Activated CD8-positive, alpha-beta memory T cell treated with anti-CD3 and anti-CD28 coated beads, Interleukin-2, amount 50 U/mL, for 24 hours (primary cell): ENCODE measurements around the gene HTR3A.
"Not testable (repeated sequence)": the region's sequence is repeated elsewhere in the genome, so short reads cannot be mapped to it uniquely, and the experiment has no call there.

ENCODE experiments used
- DNase-seq: peaks from one replicate; pipeline ENCODE4 v3.0.0-alpha.2; 2020; ENCODE audit errors: extremely low read depth

HTR3A gene

DNA sequence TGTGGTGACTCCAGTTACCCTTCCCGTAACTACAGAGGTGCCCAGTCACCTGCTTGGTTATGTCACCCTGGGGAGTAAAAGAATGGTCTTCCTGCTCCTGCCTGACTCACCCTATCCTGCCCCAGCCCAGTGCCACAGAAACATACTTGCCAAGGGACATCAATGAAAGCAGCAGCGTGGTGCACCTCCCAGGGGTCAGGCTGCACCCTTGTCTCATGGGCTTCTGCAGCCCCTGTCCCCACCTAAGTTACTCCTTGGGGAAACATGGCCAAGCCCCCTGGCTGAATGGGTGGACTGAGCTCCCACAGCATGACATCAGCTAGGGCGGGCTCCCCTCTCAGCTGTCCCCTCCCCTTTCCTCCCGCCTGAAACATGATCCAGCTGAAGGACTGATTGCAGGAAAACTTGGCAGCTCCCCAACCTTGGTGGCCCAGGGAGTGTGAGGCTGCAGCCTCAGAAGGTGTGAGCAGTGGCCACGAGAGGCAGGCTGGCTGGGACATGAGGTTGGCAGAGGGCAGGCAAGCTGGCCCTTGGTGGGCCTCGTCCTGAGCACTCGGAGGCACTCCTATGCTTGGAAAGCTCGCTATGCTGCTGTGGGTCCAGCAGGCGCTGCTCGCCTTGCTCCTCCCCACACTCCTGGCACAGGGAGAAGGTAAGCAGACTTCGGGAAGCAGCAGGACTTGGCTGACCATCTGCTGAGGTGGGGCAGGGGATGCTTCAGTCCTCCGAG, at the start of gene HTR3A:
Gene HTR3A, plus strand, starts transcription at position 368 of the 730 bp plus-strand sequence. Its CDS starts 218 bp downstream, at position 586.
- no peak for DNase-seq

DNA sequence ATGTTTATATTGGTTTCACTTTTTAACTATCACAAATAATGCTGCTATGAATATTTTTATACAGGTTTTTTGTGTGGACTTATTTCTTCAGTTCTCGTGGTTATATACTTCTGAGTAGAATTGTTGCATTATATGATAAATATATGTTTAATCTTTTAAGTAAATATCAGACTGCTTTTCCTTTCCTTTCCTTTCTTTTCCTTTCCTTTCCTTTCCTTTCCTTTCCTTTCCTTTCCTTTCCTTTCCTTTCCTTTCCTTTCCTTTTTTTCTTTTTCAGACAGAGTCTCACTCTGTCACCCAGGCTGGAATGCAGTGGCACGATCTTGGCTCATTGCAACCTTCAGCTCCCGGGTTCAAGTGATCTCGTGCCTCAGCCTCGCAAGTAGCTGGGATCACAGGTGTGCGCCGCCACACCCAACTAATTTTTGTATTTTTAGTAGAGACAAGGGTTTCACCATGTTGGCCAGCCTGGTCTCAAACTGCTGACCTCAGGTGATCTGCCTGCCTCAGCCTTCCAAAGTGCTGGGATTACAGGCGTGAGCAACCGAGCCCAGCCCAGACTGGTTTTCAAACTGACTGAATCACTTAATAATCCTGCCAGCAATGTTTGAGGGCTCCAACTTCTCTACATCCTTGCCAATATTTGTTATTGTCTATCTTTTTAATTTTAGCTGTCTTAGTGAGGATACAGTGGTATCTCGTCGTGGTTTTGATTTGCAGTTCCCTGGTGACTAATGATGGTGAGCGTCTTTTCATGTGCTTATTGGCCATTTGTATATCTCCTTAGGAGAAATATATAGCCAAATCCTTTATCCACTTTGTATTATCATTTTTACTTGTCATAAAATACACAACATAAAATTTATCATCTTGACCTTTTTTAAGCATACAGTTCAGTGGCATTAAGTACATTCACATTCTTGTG, 48.4 kb upstream of the HTR3A start:
- no peak for DNase-seq

DNA sequence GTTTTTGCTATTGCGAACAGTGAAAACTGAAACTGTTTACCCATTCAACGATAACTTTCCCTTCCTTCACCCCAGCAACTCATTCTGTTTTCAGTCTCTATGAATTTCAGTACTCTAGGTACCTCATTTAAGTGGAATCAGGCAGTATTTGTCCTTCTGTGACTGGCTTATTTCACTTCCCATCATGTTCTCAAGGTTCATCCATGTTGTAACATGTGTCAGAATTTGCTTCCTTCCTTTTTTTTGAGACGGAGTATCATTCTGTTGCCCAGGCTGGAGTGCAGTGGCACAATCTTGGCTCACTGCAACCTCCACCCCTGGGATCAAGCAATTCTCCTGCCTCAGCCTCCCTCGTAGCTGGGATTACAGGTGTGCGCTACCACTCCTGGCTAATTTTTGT, 46.6 kb upstream of the HTR3A start:
- no peak for DNase-seq

DNA sequence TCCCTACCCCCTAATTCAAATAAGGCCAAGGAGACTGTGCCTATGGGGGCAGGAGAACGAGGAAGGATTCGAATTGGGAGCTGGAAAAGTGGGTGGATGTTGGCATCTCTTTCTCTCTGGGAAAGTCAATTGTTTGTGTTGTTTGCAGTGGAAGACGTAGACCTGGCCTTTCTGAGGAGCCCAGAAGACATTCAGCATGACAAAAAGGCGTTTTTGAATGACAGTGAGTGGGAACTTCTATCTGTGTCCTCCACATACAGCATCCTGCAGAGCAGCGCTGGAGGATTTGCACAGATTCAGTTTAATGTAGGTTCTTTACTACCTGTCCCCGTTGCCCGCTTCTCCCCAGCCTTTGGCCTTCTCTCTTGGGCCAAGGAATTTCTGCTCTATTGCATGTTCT, 42.1 kb upstream of the HTR3A start:
- no peak for DNase-seq

DNA sequence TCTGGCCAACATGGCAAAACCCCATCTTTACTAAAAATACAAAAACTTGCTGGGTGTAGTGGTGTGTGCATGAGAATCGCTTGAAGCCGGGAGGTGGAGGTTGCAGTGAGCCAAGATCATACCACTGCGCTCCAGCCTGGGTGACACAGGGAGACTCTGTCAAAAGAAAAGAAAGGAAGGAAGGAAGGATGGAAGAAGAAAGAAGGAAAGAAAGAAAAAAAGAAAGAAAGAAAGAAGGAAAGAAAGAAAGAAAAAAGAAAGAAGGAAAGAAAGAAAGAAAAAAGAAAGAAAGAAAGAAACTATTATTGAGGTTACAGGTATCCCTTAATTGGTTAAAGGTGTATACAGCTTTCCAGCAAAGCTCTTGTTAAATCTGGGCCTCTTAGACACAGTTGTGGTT, 40.7 kb upstream of the HTR3A start:
- DNase-seq, result not testable (repeated sequence)

DNA sequence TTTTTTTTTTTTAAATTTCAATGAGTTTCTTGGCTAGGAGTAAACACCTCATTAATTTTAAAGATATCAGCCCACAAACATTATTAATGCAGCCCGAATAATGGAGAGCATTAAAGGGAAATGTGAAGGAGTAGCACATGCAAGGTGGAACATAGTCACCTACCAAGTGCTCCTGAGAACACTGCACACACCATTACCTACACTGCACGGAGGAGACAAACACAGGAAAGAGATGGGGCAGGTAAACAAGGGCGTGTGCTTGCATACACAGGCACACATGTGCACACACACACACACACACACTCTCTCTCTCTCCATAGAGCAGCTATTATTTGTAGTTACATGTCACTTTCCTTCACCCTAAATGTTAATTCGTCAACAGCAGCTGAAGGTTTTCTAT, 40.1 kb upstream of the HTR3A start:
- no peak for DNase-seq

DNA sequence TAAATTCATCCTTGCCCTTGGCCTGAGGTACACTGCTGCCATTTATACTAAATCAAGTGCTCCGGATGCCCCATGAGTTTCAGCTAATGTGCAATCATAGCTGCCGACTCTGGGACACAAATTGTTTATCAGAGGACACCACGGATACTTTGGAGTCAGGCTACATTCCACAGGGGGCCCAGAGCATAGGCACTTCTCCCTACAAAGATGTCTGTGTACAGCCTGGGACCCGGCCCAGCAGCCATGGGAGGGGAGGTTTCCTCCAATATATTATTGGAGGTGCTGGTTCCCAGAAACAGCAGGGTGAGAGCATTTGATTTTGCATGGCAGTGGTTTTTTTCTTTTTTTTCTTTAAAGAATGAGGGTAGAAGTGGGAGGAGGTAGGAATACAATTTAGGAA, 39.0 kb upstream of the HTR3A start:
- DNase-seq, result no peak

DNA sequence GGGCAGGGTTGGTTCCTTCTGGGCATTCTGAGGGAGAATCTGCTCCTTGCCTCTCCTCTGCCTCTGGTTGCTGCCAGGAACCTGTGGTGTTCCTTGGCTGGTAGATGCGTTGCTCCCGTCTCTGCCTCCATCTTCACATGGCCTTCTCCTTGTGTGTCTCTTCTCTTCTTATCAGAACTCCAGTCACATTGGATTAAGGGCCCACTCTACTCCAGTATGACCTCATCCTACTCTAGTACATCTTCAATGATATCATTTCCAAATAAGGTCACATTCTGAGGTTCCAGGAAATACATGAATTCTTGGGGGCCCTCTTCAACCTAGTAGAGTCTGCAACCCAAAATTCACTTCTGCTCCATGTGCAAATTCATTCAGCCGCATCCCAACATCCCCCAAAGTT, 37.0 kb upstream of the HTR3A start:
- DNase-seq, result no peak

DNA sequence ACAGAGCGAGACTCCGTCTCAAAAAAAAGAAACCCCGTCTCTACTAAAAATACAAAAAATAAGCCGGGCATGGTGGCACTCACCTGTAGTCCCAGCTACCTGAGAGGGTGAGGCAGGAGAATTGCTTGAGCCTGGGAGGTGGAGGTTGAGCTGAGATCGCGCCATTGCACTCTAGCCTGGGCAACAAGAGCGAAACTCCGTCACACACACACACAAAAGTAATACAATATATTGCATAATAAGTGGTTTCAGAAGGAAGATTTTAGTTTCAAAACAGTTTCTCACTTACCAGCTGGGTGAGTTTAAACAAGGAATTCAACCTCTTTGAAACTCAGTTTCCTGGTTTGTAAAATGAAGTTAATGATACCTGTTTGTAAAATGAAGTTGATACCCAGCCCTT, 32.7 kb upstream of the HTR3A start:
- no peak for DNase-seq

DNA sequence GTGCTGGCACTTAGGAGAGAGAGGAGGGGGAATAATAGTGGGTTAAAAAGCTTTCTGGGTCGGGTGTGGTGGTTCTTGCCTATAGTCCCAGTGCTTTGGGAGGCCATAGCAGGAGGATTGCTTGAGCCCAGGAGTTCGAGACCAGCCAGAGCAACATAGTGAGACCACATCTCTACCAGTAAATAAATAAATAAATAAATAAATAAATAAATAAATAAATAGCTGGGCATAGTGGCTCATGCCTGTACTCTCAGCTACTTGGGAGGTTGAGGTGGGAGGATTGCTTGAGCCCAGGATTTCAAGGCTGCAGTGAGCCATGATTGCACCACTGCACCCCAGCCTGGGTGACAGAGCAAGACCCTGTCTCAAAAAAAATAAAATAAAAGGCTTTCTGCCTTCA, 28.7 kb upstream of the HTR3A start:
- DNase-seq, result not testable (repeated sequence)

DNA sequence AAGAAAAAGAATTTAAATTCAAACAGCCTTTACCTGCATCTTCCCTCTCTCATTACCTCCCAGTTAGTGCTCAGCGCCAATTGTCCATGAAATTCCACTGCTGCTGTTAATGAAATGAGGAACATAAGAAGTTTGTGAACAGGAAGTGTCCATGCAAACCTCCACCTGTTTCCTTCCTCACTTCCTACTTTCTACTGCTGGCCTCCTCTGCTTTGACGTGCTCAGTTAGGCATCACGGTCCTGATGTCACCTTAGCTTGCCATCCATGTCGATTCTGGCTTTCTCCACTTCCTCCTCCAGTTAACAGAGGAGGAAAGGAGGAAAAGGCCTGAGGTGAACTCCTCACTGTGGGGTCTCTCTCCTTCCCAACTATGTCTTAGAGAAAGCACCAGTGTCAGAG, 26.9 kb upstream of the HTR3A start:
- DNase-seq, result no peak

DNA sequence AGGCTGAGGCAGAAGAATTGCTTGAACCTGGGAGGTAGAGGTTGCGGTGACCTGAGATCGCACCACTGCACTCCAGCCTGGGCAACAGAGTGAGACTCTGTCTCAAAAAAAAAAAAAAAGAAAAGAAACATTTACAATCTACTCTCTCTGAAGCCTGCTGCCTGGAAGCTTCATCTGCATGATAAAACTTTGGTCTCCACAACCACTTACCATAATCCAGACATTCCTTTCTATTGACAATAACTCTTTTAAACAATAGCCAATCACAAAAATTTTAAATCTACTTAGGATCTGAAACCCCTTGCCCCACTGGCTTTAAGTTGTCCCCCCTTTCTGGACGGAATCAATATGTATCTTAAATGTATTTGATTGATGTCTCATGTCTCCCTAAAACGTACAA, 25.0 kb upstream of the HTR3A start:
- no peak for DNase-seq

DNA sequence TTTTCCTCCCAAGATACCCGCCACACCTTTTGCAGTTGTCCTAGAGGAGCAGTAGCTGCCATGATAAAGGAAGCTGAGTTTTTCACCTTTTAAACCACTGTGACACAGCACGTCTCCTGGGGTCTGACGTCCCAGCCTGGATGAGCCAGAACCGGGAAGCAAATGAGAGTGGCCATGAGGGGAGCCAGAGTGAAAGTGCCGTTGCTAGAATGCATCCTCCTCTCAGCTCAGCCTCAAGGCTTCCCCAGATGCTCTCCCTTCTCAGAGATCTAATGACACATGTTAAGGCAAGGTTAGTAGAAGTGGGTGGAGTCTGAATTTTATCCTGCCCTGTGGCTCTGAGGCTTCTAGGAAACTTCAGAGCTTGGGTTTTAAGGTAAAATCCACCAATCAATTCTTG, 23.4 kb upstream of the HTR3A start:
- DNase-seq, result no peak

DNA sequence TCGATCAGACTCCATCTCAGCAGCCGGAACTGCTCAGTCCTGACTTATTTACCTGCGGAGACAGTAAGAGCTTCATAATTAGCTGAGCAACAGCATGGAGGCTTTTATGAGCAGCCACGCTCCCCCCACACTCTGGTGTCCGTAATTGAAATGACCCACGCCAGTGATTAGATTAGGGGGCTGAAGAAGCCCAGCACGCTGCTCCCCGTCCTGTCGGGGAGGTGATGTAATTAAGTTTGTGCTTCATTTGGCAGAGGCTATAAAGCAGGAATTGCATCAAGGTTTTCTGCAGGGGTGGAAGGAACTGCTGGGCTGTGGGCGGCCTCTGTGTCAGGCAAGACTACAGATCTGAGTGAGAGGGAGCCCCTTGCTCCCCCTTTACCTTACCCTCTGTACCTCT, 22.8 kb upstream of the HTR3A start:
- DNase-seq, result no peak

DNA sequence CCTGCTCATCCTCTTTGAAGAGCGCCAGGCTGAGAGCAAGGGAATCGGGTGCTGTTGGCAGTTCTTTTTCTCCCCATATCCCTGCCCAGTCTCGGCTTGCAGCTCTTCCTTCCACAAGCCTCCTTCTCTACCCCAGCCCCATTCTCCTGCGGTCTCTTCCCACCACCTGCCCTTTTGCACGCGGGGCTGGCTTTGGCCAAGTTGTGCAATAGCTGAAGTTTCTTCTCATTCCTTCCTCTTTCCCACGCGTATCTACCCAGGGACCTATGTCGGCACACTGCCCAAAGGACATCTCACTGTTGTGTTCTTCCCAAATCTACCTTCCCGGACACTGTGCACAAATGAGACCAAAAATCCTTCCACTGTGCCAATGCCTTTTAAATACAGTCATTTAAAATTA, 22.3 kb upstream of the HTR3A start:
- DNase-seq, result no peak

DNA sequence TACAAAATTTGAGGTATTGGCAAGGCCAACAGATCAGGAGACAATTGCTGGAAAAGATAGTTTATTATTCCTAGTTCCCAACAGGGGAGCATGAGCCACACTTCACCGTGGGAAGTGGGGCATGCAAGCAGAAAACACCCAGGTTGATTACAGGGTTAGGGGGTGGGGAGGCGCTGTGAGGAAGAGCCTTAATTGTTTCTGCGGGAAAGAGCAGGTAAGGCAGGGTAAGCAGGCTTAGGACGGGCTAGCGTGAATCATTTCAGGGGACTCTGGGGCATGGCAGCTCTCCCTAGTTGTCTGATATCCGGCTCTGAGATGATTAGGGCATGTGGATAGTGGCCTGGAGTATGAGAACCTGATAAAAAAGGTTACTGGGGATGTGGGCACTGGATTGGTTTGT, 20.7 kb upstream of the HTR3A start:
- no peak for DNase-seq

DNA sequence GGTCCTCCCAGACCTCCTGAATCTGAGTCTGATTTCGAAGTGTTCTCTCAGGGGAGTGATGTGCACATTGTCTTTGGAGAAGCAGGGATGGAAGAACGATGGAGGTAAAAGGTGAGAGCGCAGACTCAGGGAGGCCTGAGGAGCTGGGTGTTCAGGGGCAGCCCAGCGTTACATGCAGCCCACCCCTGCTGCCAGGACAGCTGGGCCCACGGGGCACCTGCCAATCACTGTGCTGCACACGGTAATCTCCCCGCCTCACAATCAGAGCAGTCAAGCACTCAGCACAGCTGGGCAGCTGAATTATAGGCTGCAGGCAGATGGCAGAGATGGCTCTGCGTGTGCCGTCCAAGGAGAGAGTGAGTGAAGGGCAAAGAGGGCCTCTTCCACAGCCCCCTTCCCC, 17.9 kb upstream of the HTR3A start:
- DNase-seq, result no peak

DNA sequence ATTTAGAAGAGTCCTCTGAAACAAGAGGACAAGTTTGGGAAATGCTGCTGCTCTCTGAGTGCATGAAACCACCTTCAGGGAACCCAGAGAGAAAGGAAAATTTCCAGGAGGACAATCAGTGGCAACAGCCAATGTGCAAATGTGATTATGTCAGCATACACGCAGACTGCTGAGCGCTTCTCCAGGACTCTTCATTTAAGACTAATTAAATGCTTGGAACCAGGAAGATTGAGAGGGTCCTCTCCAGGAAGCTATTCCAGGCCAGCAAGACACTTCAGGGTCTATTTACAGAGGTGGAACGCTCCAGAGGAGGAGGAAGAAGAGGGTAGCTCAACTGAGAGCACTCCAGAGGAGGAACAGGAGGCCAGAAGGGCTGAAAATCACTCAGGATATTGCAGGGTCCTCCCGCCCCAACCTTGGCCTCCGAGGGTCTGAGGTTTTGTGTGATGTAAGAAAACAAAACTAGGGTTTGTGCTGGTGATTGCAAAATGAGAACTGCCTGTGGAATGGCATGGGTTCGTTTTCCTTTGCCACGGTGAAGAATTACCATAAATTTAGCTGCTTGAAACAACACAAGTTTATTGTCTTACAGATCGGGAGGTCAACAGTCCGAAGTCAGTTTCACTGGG, 14.1 kb upstream of the HTR3A start:
- no peak for DNase-seq

DNA sequence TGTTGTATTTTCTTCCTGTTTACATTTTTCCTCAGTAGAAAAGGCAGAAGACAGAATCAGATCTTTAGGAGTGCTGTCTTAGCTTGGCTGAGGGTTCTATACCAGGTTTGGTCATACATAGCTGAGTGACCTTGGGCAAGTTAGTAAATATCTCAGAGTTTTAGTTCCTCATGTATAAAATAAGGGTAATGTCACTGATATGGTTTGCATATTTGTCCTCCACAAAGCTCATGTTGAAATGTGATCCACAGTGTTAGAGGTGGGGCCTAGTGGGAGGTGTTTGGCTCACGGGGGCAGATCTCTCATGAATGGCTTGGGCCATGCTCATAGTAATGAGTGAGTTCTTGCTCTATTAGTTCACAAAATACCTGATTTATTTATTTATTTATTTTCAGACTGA, 7.5 kb upstream of the HTR3A start:
- no peak for DNase-seq

DNA sequence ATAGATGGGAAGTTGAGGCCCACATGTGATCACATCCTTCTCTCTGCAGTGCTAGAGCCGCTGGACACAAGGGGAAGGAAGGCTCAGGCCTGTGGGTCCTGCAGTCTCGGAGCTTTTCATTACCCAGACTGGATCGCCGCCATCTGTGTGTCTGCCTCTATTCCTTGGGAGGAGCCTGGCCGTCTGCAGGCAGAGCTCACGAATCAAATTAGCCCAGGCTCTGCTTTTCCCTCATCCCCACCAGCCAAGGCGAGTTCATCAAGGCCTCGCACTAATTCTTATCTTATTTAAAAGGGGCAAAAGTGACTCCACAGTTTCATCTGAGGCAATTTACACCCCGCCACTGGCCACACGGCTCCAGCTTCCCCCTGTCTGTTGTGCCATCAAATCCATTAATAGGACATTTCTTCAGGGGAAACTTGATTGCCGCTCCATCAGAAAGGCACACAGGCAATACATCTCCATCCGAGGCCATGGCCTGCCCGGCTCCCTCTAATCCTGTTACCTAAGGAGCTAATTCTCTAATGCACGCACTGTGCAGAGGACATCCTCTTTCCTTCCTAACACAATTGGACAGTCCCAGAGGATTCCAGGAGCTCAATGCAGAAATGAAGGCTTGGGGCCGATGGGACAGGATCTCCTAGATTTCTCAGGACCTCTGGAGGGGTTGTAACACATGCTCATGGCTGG, 3.3 kb upstream of the HTR3A start:
- DNase-seq, result no peak

DNA sequence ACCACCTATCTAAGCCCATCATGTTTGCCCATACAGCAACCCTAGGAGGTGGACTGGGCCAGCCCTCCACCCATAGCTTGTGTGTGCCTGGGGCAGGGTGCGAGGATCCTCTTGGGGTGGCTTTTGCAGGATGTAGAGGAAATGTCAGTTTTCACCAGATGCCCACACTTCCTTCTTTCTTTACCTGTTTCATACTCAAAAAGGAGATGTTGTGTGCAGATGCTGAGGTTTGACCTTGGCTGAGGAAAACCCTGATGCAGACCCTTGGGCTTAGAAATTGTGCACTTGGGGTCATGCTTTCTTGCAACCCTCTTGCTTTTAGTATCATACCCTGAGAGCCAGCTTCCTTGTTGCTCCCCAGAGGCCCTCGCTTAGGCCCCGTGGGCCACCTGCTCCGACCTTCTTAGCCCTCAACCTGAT, 2.2 kb downstream of the HTR3A start:
- DNase-seq, result no peak

DNA sequence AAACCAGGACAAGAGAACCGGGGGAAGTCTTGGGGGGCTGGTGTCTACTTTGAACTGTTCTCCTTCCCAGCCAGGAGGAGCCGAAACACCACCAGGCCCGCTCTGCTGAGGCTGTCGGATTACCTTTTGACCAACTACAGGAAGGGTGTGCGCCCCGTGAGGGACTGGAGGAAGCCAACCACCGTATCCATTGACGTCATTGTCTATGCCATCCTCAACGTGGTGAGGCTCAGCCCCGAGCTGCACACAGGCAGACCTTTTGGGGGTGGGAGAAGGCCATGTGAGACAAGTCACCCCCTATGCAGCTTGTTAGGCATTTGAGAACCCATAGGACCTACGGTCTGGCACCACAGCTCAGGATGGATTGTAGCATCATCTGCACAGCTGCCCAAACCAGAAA, 2.8 kb downstream of the HTR3A start:
- no peak for DNase-seq
